Smooth muscle cell of trachea (primary cell): ENCODE measurements around the gene MATN1. TPM values are rescaled to one million over a fixed set of nuclear protein-coding genes. Genes with fewer than 3 reads are reported as not detected.

Source experiments
- total RNA-seq: library from RNA; depleted of rRNA; stranded (reverse); fragments of >200 nt; gene quantifications from 2 replicates; pipeline ENCODE4 v1.2.1, GENCODE V29; 2014

The MATN1 gene
- total RNA-seq = 0.33 TPM in 1 of 2 replicates, not detected in the other

GRCh38 chr1:30723331-30723755 is at the start of gene MATN1:
Gene MATN1 (minus strand): TSS chr1:30723585. CDS start chr1:30723551, 34 bp downstream.

GRCh38 chr1:30757352-30758120 is 34.2 kb upstream of the MATN1 start, which contains the start of gene LAPTM5:
Gene LAPTM5 (minus strand): TSS chr1:30757774. CDS start chr1:30757745, 29 bp downstream.

Other genes with a start within 250 kb of the MATN1 start
- gene LAPTM5, start 34.2 kb upstream of the MATN1 start, total RNA-seq = not detected in 2 replicates
- 15.6 and 38.9 TPM in 2 replicates for gene SDC3, start 185.2 kb upstream of the MATN1 start, total RNA-seq